ENCODE measurements around the gene IMPA2. TPM values are rescaled to one million over a fixed set of nuclear protein-coding genes. Genes with fewer than 3 reads are reported as not detected.
A peak's percentile ranks its signal among the peaks of the same experiment; 100 is the strongest.

IMPA2 gene
- total and polyA plus RNA-seq, 2 of the 8 experiments (the other 6 are each of a cell fraction or from before 2014, with no cell fraction given), result 102 to 140 TPM

- FAIRE-seq, result no peak
- no peak for TF ChIP-seq KDM5A (IDR thresholded peaks at IDR 0.05; ENCODE audit: low read length)
- no peak for TF ChIP-seq KDM1A (IDR thresholded peaks at IDR 0.05; ENCODE audit: borderline replicate concordance, low read length)
Observed at GRCh38 chr18:11951390-11951851, 29.9 kb upstream of the IMPA2 start.

More at GRCh38 chr18:11951390-11951851, 29.9 kb upstream of the IMPA2 start:
- DNase-seq (ENCODE audit: low read depth in 1 of 2, low spot score in 2 of 2), result no peak
- Histone ChIP-seq H3K79me2 (ENCODE audit: control insufficient read depth in 1 of 2, insufficient read depth in 2 of 2, low read length in 2 of 2) (no peaks in the 10 kb centered on the region), H2BK15ac (ENCODE audit: low read length) (0 out of 2 replicates have a peak overlapping the region, but pooled peaks have one; percentile 53), H3K9ac (replicated peaks in 1 of 4; ENCODE audit: extremely low read depth in 1 of 4, low read depth in 3 of 4, low read length in 3 of 4) (no peak overlapping the region), H3K36me3 (ENCODE audit: control insufficient read depth in 2 of 4, insufficient read depth in 4 of 4, low read length in 3 of 4) (no peaks in the 10 kb centered on the region), H3K27ac (ENCODE audit: low read depth, low read length) (no peak overlapping the region), H3K79me1 (ENCODE audit: low read depth, low read length) (no peaks in the 10 kb centered on the region), H3K23me2 (ENCODE audit: low read depth, low read length) (no peaks in the 10 kb centered on the region), H4K20me1 (replicated peaks in 1 of 2; ENCODE audit: control insufficient read depth in 1 of 2, insufficient read depth in 2 of 2, low read length in 2 of 2) (no peaks in the 10 kb centered on the region), H3K4me1 (replicated peaks in 1 of 4; ENCODE audit: control insufficient read depth in 3 of 4, insufficient read depth in 4 of 4, low read length in 3 of 4) (peaks cover 3 to 14% (median 6%) of the 10 kb centered on the region in 4 experiments), H4K8ac (ENCODE audit: extremely low read depth, insufficient read depth, low read length) (no peak overlapping the region), H3K18ac (ENCODE audit: extremely low read depth, low read length) (peak overlapping the region; percentile 4; the same call in 1 of the 2 replicates), H2BK20ac (ENCODE audit: low read length) (peak overlapping the region; percentile 66), H3K4me2 (ENCODE audit: insufficient read depth in 1 of 2, low read depth in 2 of 2, low read length in 2 of 2) (peak overlapping the region; percentile 4 to 26; a peak in 1 of 4 replicates), H2AFZ (ENCODE audit: low read length) (peak overlapping the region; percentile 38), H2BK120ac (replicated peaks; ENCODE audit: low read depth, low read length) (no peak overlapping the region), H2BK5ac (ENCODE audit: low read depth, low read length) (peak overlapping the region; percentile 82), H3K56ac (replicated peaks; ENCODE audit: insufficient read length, low read depth, low read length) (no peak overlapping the region), H3K14ac (ENCODE audit: insufficient read length) (no peak overlapping the region), H4K5ac (ENCODE audit: insufficient read length, low read depth, low read length) (no peak overlapping the region), H3K23ac (ENCODE audit: insufficient read length) (no peak overlapping the region), H3K4ac (replicated peaks; ENCODE audit: insufficient read length, low read depth, low read length) (no peak overlapping the region), H4K91ac (replicated peaks; ENCODE audit: insufficient read length, low read length) (no peak overlapping the region), H3K27me3 (replicated peaks in 1 of 4; ENCODE audit: control insufficient read depth in 3 of 4, extremely low read depth in 1 of 4, insufficient read depth in 3 of 4, low read length in 3 of 4) (no peaks in the 10 kb centered on the region), H3K4me3 (ENCODE audit: extremely low read depth in 1 of 4, insufficient read depth in 2 of 4, low read depth in 3 of 4, low read length in 4 of 4) (no peak overlapping the region), H2BK12ac (ENCODE audit: low read depth, low read length) (peak overlapping the region; percentile 96; the same call in 1 of the 2 replicates), H3K9me3 (ENCODE audit: insufficient read depth in 2 of 2, low read depth in 1 of 2, low read length in 1 of 2) (no peaks in the 10 kb centered on the region), H2AK5ac (ENCODE audit: low read depth, low read length) (no peak overlapping the region)
- WGBS, 2 experiments (ENCODE audit: extremely low coverage in 1 of 2, insufficient coverage in 1 of 2, insufficient read length in 1 of 2, insufficient replicate concordance in 2 of 2, low coverage in 1 of 2, low lambda C conversion rate in 2 of 2, missing lambda C conversion rate in 1 of 2), result 57% methylated on average over 9 of the region's 9 CpGs; no CpG with 5 or more reads in 1 of the 2 experiments
- ChIA-PET POLR2A (ENCODE audit: partially characterized antibody) (interaction anchor here (0.5 to 5.7 kb wide), 4 partner anchors 29 to 341 kb away, joined by 3 to 29 read pairs (median 4); partner anchors contain the start of gene IMPA2), CTCF (ENCODE audit: partially characterized antibody) (interaction anchor here (0.6 to 22.3 kb wide), 7 partner anchors 10 to 294 kb away, joined by 3 to 471 read pairs (median 4); no protein-coding TSS in a partner anchor)

Data from H1 (cell line).